OCI-LY7 (cell line): ENCODE data around the gene STXBP3. TPM values are rescaled to one million over a fixed set of nuclear protein-coding genes. Genes with fewer than 3 reads are reported as not detected.

Source experiments
- BruUV-seq: library from RNA; stranded (reverse); fragments of 400-500 nt; replicated peaks from 2 replicates; lab custom pipeline; 2021; lab: Mats Ljungman, UMichigan
- CTCF ChIA-PET: fragments of 300-600 bp; sonication (Branson Sonifier 250); formaldehyde crosslinking; loops from one replicate; lab custom pipeline; 2022; ENCODE audit warnings: antibody characterized with exemption; ENCODE audit not compliant: unreplicated experiment; lab: Charles Lee
- POLR2A ChIA-PET: fragments of 300-600 bp; sonication (Branson Sonifier 250); formaldehyde crosslinking; loops from one replicate; lab custom pipeline; 2022; ENCODE audit warnings: antibody characterized with exemption; lab: Charles Lee
- DNase-seq: peaks from one replicate; pipeline ENCODE4 v3.0.0-alpha.2; 2015; ENCODE audit warnings: low spot score
- H2AFZ ChIP-seq: fragments of 200-600 bp; sonication (generic), shearing (Covaris generic); 2 replicates; pipeline ENCODE4 v1.6.1; 2014; ENCODE audit warnings: mild to moderate bottlenecking, antibody characterized with exemption, low read length, moderate library complexity
- H3K27ac ChIP-seq: fragments of 200-600 bp; sonication (generic); 2 replicates; pipeline ENCODE4 v1.5.1; 2014; ENCODE audit warnings: mixed run types, low read depth, mild to moderate bottlenecking, moderate library complexity, low read length, inconsistent platforms; ENCODE audit not compliant: poor library complexity, severe bottlenecking
- H3K36me3 ChIP-seq: fragments of 200-600 bp; sonication (generic); 2 replicates; pipeline ENCODE4 v1.6.1; 2014; ENCODE audit warnings: mild to moderate bottlenecking, antibody characterized with exemption, low read length, moderate library complexity, mixed read lengths; ENCODE audit not compliant: insufficient read depth
- H3K4me1 ChIP-seq: fragments of 200-600 bp; sonication (generic); 2 replicates; pipeline ENCODE4 v1.5.1; 2014; ENCODE audit warnings: mild to moderate bottlenecking, low read length; ENCODE audit not compliant: insufficient read depth, poor library complexity, severe bottlenecking
- H3K4me2 ChIP-seq: fragments of 200-600 bp; sonication (generic); 2 replicates; pipeline ENCODE4 v1.6.1; 2014; ENCODE audit warnings: mild to moderate bottlenecking, low read length
- H3K4me3 ChIP-seq: fragments of 200-600 bp; sonication (generic); 2 replicates; pipeline ENCODE4 v1.5.1; 2014; ENCODE audit warnings: mild to moderate bottlenecking, low read depth, low read length; ENCODE audit not compliant: poor library complexity, severe bottlenecking
- H3K79me2 ChIP-seq: fragments of 200-600 bp; sonication (generic); 2 replicates; pipeline ENCODE4 v1.6.1; 2016; ENCODE audit warnings: low read depth, mild to moderate bottlenecking, low read length, moderate library complexity, mixed read lengths; ENCODE audit not compliant: insufficient read depth
- H3K9me2 ChIP-seq: fragments of 200-600 bp; sonication (generic); 2 replicates; pipeline ENCODE4 v1.6.1; 2016; ENCODE audit warnings: mild to moderate bottlenecking, low read length, mixed read lengths; ENCODE audit not compliant: insufficient read depth
- H3K9me3 ChIP-seq: fragments of 200-600 bp; sonication (generic); 2 replicates; pipeline ENCODE4 v1.6.1; 2014; ENCODE audit warnings: mild to moderate bottlenecking, mixed run types, low read length, mixed read lengths
- H4K20me1 ChIP-seq: fragments of 200-600 bp; sonication (generic); 2 replicates; pipeline ENCODE4 v1.6.1; 2014; ENCODE audit warnings: mild to moderate bottlenecking, antibody characterized with exemption, low read length, moderate library complexity, mixed read lengths; ENCODE audit not compliant: insufficient read depth
- EZH2phosphoT487 ChIP-seq: fragments of 200-600 bp; sonication (generic); IDR thresholded peaks from 2 replicates; pipeline ENCODE4 v1.6.1; 2018; ENCODE audit warnings: low read depth, borderline replicate concordance, mild to moderate bottlenecking, mixed run types, antibody characterized with exemption, low read length, moderate library complexity, mixed read lengths
- intact Hi-C: fragments of 100-400 bp; cut with micrococcal nuclease; formaldehyde crosslinking; loops from one replicate; pipeline ENCODE4 v1.10.0; 2022; ENCODE audit not compliant: unreplicated experiment
- total RNA-seq, 2 experiments: library from RNA; depleted of rRNA in 1 of 2; stranded (reverse); fragments of >200 nt in 1 of 2; shearing (Covaris generic) in 1 of 2; gene quantifications; 2 replicates each; pipeline ENCODE4 v1.2.3, GENCODE V29; 2014 to 2022
- TF ChIP-seq, protein P1 (sequence below): fragments of 200-600 bp; sonication (generic); conservative IDR thresholded peaks from 2 replicates; pipeline ENCODE4 v1.5.1; 2014; ENCODE audit warnings: mild to moderate bottlenecking, antibody characterized with exemption, low read length, moderate library complexity, mixed read lengths

STXBP3 gene
- total RNA-seq, 2 experiments from 2014 or later, result 27.7 to 38.2 TPM

DNA sequence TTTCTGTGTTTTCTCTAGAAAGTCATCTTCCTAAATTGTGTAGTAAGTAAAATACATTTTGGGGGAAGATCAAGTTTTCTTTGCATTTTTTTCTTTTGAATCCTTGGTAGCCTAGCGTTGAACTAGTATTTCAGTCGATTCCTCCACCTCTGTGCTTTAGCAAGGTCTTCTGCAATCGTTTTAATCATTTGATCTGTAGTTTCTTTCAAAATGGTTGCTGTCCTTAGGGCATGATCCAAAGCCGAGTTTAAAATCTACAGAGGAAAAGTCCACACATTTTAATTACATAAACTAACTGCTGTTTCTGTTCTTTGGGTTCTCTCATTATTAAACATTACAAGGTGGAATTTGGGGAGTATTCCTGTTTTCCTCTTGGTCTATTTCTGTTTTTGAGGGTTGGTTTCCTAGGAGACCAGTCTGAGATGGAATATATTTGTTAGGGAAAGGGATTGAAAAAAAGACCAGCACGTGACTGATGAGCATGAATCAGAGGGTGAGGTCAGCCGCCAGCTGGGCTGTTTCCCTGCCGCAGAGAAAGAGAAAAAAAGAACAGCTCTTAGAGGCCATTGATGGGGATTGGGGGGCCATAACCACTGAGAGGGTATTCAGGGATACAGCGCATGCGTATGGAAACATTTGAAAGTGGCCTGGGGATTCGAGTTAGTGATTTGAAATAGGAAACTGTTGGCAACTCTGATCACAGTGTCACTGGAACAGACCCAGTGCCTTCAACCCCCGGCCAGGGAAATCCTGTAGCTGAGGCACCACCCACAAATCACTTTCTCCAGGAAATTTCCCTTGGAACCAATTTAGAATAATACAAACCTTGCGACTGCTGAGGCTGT, 69.8 kb downstream of the STXBP3 start:
- BruUV-seq, result no TSS peak
- H3K9me3 ChIP-seq, result no peaks in the 10 kb centered on the region
- H3K27ac ChIP-seq, result no peak overlapping the region
- DNase-seq, result no peak
- H3K9me2 ChIP-seq, result no peaks in the 10 kb centered on the region
- POLR2A ChIA-PET, result interaction anchor here (0.6 to 0.7 kb wide), 2 partner anchors 17 to 88 kb away, joined by 3 to 4 read pairs; no protein-coding TSS in a partner anchor
- H2AFZ ChIP-seq, result no peak overlapping the region
- H3K4me2 ChIP-seq, result no peak overlapping the region
- no peaks in the 10 kb centered on the region for H4K20me1 ChIP-seq
- no peaks in the 10 kb centered on the region for H3K36me3 ChIP-seq
- intact Hi-C loops, result no loop called here
- CTCF ChIA-PET, result no interaction called here
- H3K4me1 ChIP-seq, result no peaks in the 10 kb centered on the region
- no peaks in the 10 kb centered on the region for H3K79me2 ChIP-seq
- TF ChIP-seq, protein P1, sequence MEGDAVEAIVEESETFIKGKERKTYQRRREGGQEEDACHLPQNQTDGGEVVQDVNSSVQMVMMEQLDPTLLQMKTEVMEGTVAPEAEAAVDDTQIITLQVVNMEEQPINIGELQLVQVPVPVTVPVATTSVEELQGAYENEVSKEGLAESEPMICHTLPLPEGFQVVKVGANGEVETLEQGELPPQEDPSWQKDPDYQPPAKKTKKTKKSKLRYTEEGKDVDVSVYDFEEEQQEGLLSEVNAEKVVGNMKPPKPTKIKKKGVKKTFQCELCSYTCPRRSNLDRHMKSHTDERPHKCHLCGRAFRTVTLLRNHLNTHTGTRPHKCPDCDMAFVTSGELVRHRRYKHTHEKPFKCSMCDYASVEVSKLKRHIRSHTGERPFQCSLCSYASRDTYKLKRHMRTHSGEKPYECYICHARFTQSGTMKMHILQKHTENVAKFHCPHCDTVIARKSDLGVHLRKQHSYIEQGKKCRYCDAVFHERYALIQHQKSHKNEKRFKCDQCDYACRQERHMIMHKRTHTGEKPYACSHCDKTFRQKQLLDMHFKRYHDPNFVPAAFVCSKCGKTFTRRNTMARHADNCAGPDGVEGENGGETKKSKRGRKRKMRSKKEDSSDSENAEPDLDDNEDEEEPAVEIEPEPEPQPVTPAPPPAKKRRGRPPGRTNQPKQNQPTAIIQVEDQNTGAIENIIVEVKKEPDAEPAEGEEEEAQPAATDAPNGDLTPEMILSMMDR, result no peak
- TF ChIP-seq EZH2phosphoT487, result no peak
- no peak overlapping the region for H3K4me3 ChIP-seq

DNA sequence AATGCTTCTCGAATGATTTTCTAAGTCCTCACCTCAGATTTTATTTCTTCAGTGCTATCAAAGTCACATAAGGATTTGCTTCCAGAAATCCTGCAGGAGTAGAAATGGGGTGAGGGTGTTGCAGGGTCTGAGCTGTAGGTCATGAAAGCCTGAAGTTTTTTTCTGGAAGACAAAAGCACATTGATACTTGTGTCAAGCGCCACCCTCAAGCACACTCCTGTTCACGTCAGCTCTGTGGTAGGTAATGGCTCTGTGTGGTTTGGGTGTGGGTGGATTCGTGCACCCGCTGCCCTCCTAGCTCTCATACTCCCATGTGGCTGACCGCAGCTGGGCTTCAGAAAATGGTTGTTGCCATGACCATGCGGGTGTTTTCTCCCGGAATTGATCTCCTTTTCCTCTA, 70.5 kb downstream of the STXBP3 start:
- POLR2A ChIA-PET, result interaction anchor here (0.6 to 1.2 kb wide), 4 partner anchors 18 to 319 kb away, joined by 3 to 6 read pairs (median 4); no protein-coding TSS in a partner anchor
- no peak overlapping the region for H2AFZ ChIP-seq
- TF ChIP-seq EZH2phosphoT487, result no peak
- TF ChIP-seq, protein P1, result no peak
- no peak overlapping the region for H3K27ac ChIP-seq
- BruUV-seq, result no TSS peak
- no peaks in the 10 kb centered on the region for H4K20me1 ChIP-seq
- no peak for DNase-seq
- no peaks in the 10 kb centered on the region for H3K36me3 ChIP-seq
- no peaks in the 10 kb centered on the region for H3K79me2 ChIP-seq
- no peaks in the 10 kb centered on the region for H3K9me3 ChIP-seq
- intact Hi-C loops, result no loop called here
- H3K4me2 ChIP-seq, result no peak overlapping the region
- CTCF ChIA-PET, result no interaction called here
- H3K9me2 ChIP-seq, result no peaks in the 10 kb centered on the region
- H3K4me3 ChIP-seq, result no peak overlapping the region
- H3K4me1 ChIP-seq, result no peaks in the 10 kb centered on the region

DNA sequence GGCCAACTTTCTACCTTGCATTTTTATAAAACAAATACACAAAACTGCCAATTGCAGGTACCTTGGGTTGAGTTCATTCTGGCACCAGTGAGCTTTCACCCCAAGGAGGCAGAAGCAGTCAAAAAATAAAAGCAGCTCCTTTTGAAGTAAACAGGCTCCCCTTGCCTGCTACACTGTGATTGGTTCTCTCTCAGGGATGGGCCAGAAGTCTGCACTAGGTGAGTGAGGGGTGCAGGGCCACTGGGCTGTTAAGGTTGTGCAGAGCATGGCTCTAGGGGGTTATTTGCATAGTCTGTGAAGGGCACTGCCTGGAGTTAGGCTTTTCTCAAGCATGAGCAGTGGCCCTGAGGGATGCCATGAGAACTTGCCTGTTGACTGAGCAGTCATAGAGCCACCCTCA, 71.3 kb downstream of the STXBP3 start:
- Histone ChIP-seq H3K4me3 (no peak overlapping the region), H4K20me1 (no peaks in the 10 kb centered on the region), H3K79me2 (no peaks in the 10 kb centered on the region), H3K9me3 (no peaks in the 10 kb centered on the region), H3K36me3 (no peaks in the 10 kb centered on the region), H3K9me2 (no peaks in the 10 kb centered on the region), H2AFZ (no peak overlapping the region), H3K4me1 (no peaks in the 10 kb centered on the region), H3K4me2 (no peak overlapping the region), H3K27ac (no peak overlapping the region)
- no peak for DNase-seq
- no peak for TF ChIP-seq EZH2phosphoT487
- TF ChIP-seq, protein P1, result no peak
- intact Hi-C loops, result no loop called here
- no TSS peak for BruUV-seq
- ChIA-PET POLR2A (interaction anchor here (1.2 kb wide), 1 partner anchor 28 kb away, joined by 3 read pairs; no protein-coding TSS in a partner anchor), CTCF (no interaction called here)
